GM12878 (cell line): Measurements from ENCODE around the gene ITFG1.

Experiments
- EP300 ChIP-seq, 2 experiments: fragments of 150-350 bp in 1 of 2; IDR thresholded peaks; 2 replicates each; pipeline ENCODE4 v1.6.1; 2011 to 2012; ENCODE audit warnings: low read depth in 2 of 2, low read length in 2 of 2, borderline replicate concordance in 1 of 2, improper control_type of control experiment in 1 of 2, inconsistent platforms in 1 of 2; ENCODE audit not compliant: control insufficient read depth in 1 of 2
- ZNF274 ChIP-seq: IDR thresholded peaks from one replicate; pipeline ENCODE4 v1.8.0; 2011; ENCODE audit not compliant: insufficient read length, insufficient read depth
- TF ChIP-seq, protein P1 (sequence below): IDR thresholded peaks from 2 replicates; pipeline ENCODE4 v1.6.1; 2011; ENCODE audit warnings: mild to moderate bottlenecking, low read depth, low read length, moderate library complexity; ENCODE audit not compliant: insufficient replicate concordance

- no peak for TF ChIP-seq ZNF274
- no peak for TF ChIP-seq EP300 (IDR thresholded peaks at IDR 0.05; ENCODE audit: borderline replicate concordance in 1 of 2, control insufficient read depth in 1 of 2, low read depth in 2 of 2, low read length in 2 of 2)
- TF ChIP-seq, protein P1, sequence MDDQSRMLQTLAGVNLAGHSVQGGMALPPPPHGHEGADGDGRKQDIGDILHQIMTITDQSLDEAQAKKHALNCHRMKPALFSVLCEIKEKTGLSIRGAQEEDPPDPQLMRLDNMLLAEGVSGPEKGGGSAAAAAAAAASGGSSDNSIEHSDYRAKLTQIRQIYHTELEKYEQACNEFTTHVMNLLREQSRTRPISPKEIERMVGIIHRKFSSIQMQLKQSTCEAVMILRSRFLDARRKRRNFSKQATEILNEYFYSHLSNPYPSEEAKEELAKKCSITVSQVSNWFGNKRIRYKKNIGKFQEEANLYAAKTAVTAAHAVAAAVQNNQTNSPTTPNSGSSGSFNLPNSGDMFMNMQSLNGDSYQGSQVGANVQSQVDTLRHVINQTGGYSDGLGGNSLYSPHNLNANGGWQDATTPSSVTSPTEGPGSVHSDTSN: no peak
These were observed 45.9 kb upstream of the ITFG1 start for GRCh38 chr16:47506800-47507199.
